Activated CD4-positive, alpha-beta T cell treated with anti-CD3 and anti-CD28 coated beads for 1 hour (primary cell): ENCODE results near the gene FANK1.

Experiments
- DNase-seq: peaks from one replicate; pipeline ENCODE4 v3.0.0-alpha.2; 2020

Gene FANK1, protein sequence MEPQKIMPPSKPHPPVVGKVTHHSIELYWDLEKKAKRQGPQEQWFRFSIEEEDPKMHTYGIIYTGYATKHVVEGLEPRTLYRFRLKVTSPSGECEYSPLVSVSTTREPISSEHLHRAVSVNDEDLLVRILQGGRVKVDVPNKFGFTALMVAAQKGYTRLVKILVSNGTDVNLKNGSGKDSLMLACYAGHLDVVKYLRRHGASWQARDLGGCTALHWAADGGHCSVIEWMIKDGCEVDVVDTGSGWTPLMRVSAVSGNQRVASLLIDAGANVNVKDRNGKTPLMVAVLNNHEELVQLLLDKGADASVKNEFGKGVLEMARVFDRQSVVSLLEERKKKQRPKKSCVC

GRCh38 chr10:125896088-125896934, at the start of gene FANK1:
FANK1 (plus strand) TSS chr10:125896564; CDS start chr10:125896643, 79 bp downstream.
- DNase-seq = peak; percentile 68

GRCh38 chr10:125846894-125847293, 49.5 kb upstream of the FANK1 start:
- no peak for DNase-seq

DNA sequence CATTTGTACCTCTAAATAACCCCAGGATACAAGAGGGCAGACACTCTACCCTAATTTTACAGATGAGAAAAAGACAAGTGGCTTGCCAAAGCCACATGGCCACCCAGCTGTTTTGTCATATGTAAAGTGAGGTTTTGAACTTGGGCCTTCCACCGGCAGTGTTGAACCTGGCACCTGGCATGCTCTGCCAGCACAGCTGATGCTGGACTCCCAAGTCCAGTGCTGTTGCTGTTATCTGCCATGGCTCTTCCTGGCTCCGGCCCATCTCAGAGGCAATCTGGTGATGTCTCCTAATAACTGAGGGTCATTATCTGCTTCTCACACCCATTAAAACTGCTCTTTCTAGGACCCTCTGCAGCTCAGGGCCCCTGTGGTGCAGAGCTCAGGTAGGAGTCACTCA, 48.0 kb upstream of the FANK1 start:
- DNase-seq = no peak

DNA sequence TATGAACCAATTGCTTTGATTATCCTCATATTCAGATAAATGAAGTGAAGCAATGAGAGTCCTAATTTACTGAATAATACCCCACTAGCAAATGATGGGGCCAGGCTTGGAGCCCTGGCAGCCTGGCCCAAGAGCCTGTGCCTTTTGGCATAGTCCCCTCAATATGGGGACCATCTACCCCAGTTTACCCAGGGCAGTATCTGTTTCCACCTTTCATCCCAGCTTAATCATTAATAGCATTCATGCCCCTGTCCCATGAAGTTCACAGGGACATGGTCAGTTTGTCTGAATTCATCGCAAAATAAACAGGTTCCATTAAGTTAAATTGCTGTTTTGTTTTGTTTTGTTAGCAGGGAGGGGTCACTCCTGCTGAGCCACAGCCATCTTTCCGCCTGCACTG, 47.5 kb upstream of the FANK1 start:
- no peak for DNase-seq

DNA sequence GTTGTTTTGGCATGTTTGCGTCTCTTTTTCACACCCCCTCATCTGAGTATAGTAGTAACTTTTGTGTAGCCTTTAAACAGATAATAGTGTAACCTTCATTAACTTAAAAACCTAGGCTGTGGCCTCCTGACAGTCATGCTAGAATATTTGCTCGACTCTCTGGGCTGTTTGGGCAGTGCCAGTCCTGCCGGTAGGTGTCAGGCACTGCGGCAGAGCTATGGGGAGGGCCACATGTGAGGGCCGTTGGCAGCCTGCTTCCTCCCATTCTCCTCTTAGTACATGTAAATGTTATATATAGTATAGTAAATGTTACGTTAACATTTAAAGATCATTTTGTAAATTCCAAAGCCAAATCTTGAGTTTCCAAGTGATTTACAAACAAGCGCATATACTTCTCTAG, 46.9 kb upstream of the FANK1 start:
- DNase-seq = no peak

DNA sequence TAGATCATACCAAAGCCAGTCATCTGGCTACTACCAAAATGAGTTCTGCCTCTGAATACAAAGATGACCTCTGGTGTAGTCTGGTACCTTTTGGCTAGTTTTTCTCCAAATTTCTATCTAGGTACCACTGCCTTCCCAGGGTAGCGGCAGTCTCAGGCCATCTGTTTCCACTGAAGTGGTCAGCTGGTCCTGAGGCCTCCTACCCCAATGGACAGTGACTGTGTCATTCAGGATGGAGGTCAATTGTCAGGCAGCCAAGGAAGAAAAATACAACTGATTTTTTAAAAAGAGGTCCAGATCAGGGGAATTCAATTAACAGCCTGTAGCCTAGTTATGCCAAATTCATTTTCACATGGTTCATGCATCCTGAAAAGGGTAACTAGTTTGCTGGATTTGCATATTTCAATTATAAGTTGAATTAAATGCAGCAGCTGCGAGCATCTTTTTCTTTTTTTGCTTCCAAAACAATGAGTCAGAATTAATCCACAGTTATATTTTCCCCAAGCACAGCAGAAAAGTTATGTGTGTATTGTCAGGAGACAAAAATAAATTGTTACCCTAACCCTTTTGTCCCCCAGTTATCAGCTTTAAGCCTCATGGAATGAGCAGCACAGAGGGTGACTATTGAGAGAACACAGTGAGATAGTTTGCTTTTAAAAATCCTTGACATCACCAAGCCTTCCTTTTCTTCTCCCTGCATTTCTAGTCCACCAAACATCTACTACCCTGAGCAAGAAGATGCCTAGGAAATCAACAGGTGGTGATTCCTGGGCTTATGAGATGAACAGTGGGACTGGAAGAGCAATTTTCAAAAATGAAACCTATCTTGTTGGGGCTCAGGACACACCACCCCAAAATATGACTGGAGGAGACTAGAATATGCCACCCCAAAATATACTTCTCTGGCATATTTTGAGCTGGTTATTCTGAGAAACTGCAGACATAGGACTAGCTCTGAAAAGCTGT, 45.3 kb upstream of the FANK1 start:
- no peak for DNase-seq

DNA sequence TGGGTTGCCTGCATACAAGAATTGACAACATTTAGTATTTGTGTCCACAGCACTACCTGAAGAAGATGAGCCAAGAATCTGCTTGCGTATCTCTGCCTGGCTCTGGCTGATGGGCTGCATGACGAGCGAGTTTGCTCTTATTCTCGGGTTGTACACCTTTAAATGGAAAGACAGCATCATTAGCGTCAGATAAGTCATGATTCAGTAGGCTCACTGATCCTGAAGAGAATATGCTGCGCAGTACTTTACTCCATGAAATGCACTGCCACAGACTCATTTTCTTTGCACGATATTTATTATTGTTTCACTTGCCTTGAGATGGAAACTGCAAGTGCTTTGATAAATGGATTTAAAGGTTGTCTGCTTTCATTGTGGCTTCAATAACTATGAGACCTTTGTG, 43.9 kb upstream of the FANK1 start:
- DNase-seq = no peak

GRCh38 chr10:125857185-125857760, 39.1 kb upstream of the FANK1 start:
- no peak for DNase-seq

DNA sequence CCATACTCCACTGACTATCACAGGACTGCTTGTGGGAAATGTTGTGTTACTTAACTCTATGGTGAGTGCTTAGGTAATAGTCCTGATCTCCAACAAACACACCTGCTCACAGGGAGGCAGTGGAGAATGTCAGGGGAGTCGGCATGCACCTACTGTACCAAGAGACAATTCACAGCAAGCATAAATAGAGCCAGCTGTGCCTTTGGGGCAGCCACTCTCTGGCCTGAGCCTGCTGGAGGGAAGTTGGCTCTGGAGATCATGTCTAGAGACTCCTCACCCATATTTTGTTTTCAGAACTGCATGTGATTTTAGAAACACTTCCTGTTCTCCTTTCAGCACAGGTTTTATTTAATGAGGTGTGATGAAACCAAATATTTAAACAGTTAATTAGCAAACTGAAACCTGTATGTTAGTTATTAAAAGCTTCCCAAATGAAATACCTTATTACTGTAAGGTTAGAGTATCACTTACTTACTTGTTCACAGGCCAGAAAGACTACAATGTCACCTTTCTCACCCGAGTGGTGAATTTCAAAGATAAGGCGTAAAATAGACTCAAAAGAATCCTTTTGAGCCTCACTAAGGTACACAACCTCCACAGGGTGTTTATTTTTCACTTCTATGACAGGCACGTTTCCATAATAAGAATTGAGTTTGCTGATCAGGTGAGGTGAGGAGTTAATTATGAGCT, 37.1 kb upstream of the FANK1 start:
- DNase-seq = no peak

GRCh38 chr10:125865120-125865519, 31.2 kb upstream of the FANK1 start:
- DNase-seq = no peak

DNA sequence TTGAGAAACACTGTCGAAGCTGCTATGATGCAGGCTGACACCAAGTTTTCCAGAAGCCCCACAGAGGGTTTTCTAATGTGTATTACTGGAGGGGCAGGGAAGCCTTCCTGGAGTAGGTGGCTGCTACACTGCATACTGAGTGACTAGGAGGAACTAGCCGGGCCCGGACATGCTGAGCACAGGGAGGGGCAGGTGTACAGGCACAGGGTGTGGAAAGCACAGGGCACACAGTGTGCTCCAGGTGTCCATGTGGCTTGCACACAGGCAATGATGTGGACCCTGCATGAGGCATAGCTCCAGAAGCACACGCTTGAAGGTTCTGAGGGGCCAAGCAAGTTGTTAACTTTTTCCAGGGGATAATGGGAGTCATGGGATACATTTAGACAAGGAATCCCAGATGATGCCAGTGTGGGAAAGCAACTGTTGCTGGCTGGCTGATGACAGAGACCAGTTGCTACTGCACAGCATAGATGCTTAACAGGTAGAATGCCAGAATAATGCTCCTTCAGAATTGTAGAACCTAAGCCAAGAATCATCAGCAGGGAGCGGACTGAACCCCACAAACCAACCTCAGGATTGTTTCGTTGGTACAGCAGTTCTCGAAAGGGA, 29.8 kb upstream of the FANK1 start:
- DNase-seq = no peak

DNA sequence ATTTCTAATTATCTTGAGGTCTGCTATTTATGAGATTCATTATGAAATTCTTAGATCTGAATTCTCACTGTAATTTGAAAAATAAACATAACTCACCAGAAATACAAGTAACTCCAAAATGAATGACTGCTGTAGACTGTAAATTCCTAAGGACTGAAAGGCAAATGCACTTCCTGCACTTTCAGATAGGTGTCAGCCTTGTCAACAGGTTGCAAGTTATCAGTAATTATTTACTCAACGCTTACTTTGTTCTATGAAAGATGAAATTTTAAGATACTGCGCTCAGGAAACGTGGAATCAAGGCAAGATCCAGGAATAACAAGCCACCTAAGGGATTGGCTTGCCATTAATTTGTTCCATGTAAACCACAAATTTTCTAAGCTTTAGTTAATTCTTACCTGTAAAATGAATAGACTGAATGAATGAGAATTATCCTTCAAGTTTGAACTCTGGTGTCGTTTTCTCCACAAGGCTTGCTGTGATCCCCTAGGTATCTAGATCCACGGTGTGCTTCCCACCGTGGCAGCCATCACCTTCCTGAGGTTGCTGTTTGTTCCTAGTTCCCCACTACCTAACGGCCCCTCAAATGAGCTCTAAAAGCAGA, 27.9 kb upstream of the FANK1 start:
- DNase-seq = no peak

DNA sequence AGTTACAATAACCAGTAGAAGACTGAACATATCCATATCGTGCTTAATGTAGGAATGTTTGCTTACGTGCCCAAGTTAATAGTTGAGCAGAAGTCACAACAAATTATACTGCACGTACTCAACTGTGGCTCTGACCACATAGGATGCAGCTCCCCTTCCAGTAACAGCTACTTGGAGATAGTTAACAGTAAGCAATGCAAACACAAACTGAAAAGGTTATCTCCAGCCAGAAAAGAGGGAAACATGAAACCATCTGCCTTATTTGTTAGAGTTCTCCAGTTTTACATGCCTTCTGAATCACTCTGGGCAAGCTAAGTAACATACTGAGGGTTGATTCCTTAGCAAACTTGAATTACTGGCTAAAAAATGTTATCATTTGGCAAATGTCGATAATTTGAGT, 25.0 kb upstream of the FANK1 start:
- DNase-seq = no peak

GRCh38 chr10:125878957-125879835, 17.2 kb upstream of the FANK1 start:
- DNase-seq = no peak

GRCh38 chr10:125880719-125881118, 15.6 kb upstream of the FANK1 start:
- DNase-seq = no peak

DNA sequence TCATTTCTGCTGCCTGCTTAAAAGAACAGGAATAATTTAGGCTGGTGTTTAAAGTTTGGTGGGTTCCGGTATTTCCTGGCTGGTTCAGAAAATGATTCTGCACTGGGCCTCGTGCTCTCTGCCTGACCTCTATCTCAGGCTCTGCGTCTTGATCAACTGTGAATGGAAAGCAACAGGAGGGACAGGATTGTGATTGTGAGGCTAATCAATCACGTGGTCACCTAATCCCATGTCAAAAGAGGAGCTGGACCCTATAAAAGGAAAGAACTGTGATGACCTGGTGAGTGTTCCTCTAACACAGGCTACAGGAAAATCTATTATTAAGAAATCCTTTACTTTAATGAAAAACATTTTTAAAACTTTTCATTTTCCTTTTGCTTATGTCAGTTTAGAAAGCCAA, 15.2 kb upstream of the FANK1 start, which contains the start of gene DHX32:
Gene DHX32 (minus strand): TSS at position 101 of the 400 bp plus-strand sequence. CDS start 468 bp downstream, outside the sequence.
- DNase-seq = no peak

DNA sequence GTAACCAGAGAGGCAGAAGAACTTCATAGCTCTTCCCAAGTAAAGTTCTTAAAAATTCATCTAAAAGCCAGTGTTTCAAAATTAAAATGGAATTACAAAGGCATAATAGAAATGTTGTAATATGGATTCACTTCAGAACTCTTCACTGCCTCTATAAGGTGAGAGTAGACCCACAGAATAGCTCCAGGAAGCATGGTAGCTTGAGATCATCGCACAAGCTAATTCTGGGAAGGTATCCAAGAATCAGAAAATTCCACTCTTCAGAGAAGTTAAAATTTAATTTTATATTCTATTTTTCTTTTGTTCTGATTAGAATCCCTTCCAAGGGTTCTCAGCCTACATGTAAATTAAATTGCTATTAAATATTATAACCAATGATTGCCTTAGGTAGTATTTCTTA, 13.8 kb upstream of the FANK1 start:
- no peak for DNase-seq

GRCh38 chr10:125883211-125883610, 13.2 kb upstream of the FANK1 start:
- no peak for DNase-seq

GRCh38 chr10:125886914-125887512, 9.4 kb upstream of the FANK1 start:
- no peak for DNase-seq
